Neural progenitor cell (in vitro differentiated cells): Measurements from ENCODE around the gene FOXI1.

Source experiments
- EZH2 ChIP-seq: fragments of 200-600 bp; sonication (generic); IDR thresholded peaks from 2 replicates; pipeline ENCODE4 v1.6.1; 2017; ENCODE audit warnings: antibody characterized with exemption, mild to moderate bottlenecking, moderate library complexity
- EZH2phosphoT487 ChIP-seq: fragments of 200-600 bp; sonication (generic); IDR thresholded peaks from 2 replicates; pipeline ENCODE4 v1.6.1; 2017; ENCODE audit warnings: antibody characterized with exemption
- TF ChIP-seq, protein P1 (sequence below): fragments of 200-600 bp; sonication (generic); IDR thresholded peaks from 2 replicates; pipeline ENCODE4 v1.5.1; 2017; ENCODE audit warnings: antibody characterized with exemption, mild to moderate bottlenecking

DNA sequence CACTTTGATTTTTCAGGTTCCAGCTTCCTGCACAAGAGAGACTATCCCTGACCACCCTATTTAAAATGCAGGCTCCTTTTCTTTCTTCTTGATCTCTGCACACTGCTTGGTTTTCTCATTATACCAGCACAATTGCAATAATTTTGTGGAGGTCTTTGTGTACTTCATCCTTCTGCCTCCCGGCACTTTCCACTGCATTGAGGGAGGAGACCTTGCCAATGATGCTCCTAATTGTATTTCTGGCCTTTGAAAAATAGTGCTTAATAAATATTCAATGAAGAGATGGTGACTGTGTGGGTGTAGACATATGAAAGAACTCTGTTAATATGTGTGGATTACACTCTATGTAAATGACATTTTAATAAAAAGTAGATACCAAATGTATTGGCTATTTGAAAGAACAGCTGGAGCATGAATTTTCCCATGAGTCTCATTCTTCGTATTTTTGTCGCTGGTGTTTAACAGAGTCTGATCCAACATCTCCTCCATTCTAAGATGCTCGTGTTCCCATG is 42.1 kb downstream of the FOXI1 start:
- TF ChIP-seq, protein P1, sequence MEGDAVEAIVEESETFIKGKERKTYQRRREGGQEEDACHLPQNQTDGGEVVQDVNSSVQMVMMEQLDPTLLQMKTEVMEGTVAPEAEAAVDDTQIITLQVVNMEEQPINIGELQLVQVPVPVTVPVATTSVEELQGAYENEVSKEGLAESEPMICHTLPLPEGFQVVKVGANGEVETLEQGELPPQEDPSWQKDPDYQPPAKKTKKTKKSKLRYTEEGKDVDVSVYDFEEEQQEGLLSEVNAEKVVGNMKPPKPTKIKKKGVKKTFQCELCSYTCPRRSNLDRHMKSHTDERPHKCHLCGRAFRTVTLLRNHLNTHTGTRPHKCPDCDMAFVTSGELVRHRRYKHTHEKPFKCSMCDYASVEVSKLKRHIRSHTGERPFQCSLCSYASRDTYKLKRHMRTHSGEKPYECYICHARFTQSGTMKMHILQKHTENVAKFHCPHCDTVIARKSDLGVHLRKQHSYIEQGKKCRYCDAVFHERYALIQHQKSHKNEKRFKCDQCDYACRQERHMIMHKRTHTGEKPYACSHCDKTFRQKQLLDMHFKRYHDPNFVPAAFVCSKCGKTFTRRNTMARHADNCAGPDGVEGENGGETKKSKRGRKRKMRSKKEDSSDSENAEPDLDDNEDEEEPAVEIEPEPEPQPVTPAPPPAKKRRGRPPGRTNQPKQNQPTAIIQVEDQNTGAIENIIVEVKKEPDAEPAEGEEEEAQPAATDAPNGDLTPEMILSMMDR: no peak
- TF ChIP-seq EZH2 (no peak), EZH2phosphoT487 (no peak)
